Activated naive CD4-positive, alpha-beta T cell treated with anti-CD3 and anti-CD28 coated beads, Interleukin-2, amount 50 U/mL, for 24 hours (primary cell): ENCODE data around the gene KIAA1755.

Experiments
- H3K27ac Mint-ChIP-seq: one replicate; pipeline ENCODE4 v1.8.0; 2021; ENCODE audit warnings: mild to moderate bottlenecking, mixed read lengths
- H3K27me3 Mint-ChIP-seq: one replicate; pipeline ENCODE4 v1.8.0; 2021; ENCODE audit warnings: mixed read lengths
- H3K36me3 Mint-ChIP-seq: one replicate; pipeline ENCODE4 v1.8.0; 2021; ENCODE audit warnings: mixed read lengths
- H3K4me1 Mint-ChIP-seq: one replicate; pipeline ENCODE4 v1.8.0; 2021; ENCODE audit warnings: mixed read lengths
- H3K4me3 Mint-ChIP-seq: one replicate; pipeline ENCODE4 v1.8.0; 2021; ENCODE audit warnings: mild to moderate bottlenecking, mixed read lengths
- H3K9me3 Mint-ChIP-seq: one replicate; pipeline ENCODE4 v1.8.0; 2021; ENCODE audit warnings: mixed read lengths

Gene KIAA1755, protein sequence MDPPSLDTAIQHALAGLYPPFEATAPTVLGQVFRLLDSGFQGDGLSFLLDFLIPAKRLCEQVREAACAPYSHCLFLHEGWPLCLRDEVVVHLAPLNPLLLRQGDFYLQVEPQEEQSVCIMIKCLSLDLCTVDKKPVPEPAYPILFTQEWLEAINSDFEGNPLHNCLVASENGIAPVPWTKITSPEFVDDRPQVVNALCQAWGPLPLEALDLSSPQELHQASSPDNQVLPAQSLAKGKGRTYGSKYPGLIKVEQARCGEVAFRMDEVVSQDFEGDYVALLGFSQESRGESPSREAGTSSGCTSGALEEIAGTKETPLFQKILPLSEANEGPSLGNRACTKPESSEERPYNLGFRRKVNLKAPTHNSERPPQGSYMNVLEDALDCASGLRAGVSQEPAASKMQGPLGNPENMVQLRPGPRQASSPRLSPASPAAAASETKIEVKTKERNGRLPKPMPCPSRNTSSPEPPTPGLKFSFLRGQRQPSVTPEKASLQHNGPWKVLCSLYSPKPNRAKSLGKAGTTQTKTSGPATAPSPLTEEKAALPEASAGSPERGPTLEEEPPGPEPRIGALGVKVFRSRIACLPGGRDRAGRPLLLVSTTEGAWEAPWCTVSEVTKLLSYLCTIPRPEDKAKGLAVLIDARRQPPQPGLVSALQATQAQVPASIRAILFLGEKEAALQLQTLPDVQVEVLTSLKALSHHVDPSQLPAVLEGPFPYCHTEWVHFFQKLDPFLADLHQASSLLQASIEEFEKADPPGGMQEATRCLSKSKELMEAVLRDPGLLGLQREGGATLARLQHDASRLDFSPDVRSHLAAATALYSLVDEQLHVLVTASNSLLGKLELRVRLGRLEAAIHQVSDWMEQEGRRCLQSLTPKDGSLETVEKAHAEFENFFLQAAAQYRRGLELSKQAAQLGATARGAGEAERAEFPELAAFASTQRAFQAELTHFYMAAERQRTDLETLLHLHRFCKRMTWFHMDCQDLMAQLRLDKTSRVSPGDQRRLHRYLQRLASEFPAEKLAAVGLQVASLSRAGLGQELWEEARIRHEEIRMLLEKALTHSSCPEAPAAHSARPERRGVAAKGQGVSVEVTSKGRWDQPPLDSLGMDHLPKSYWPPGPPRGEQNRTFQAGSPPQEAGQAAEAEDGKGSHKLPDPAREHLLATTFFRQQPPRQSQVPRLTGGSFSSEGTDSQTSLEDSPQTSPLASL

DNA sequence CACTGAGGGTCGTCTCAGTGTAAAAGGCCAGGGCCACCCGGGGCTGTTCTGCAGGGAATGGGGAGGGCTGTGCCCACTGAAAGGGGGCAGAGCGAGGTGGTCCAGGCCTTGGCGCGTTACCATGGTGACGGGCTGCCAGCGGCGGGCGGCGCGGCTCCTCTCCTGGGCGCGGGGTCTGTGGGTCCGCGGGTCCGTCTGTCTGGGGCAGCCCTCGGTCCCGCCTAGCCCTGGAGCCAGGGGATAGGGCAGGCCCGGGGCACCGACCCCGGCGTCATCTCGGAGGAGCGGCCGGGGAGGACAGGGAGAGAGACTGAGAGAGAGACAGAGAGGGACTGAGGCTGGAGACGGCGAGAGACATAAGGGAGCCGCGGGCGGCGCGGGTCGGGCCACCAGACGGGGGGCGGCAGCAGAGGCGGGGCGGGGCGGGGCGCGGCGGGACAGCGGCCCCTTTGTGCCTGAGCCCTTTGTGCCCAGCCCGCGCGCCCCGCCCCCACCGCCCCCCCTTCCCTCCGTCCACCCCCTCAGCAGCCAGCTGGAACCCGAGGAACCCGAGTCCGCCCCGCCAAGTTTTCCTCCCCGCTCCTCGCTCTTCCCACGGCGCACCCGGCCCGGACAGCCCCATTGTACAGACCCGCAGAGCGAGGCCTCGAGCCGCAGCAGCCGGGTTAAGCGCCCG lies at the start of gene KIAA1755:
KIAA1755 (minus strand) TSS at position 358 of the 676 bp plus-strand sequence; CDS start at position 123, 235 bp downstream.
- peaks cover 32% of the 10 kb centered on the region for H3K27me3 Mint-ChIP-seq

DNA sequence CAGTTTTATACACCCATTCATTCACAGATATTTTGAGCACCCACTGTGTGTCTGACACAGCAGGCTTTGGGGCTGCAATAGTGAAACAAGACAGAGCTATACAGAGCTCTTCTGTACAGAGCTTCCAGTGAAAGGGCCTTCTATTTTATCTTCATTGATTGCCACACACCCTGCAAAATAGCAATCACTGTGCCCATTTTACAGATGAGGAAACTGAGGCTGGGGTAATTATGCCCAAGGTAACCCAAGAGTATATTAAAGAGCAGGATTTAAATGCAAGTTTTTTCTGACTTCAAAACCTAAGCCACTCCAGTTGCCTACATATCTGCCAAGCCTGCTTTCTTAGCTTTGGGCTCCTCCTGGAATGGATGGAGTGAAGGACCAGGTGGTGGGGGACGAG lies 47.9 kb upstream of the KIAA1755 start:
- H3K4me3 Mint-ChIP-seq = no peak overlapping the region
- no peaks in the 10 kb centered on the region for H3K36me3 Mint-ChIP-seq
- H3K27me3 Mint-ChIP-seq = peaks cover 28% of the 10 kb centered on the region
- H3K4me1 Mint-ChIP-seq = peaks cover 13% of the 10 kb centered on the region
- H3K9me3 Mint-ChIP-seq = no peaks in the 10 kb centered on the region
- no peak overlapping the region for H3K27ac Mint-ChIP-seq

More for the DNA sequence above, at the start of gene KIAA1755:
- H3K4me3 Mint-ChIP-seq = no peak within 1 kb of the TSS
- no peak within 1 kb of the TSS for H3K27ac Mint-ChIP-seq
- H3K4me1 Mint-ChIP-seq = peaks cover 5% of the 10 kb centered on the region
- no peaks in the 10 kb centered on the region for H3K36me3 Mint-ChIP-seq
- no peaks in the 10 kb centered on the region for H3K9me3 Mint-ChIP-seq

DNA sequence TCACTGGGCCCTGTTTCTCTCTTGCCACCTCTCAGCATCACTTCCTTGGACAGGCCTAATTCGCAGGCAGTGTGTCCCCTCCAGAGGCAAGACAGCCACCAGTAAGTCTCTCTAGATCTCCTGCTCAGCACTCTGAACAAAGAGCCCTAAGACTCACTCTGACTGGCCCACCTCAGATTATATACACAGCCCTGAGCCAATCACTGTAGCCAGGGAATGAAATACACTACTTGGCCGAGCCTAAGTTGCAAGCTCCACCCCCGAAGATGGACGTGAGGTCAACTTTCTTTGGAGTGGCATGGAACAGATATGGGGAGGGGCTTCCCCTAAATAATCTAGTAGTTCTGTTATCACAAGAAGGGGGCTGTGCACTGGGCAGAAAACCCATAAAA lies 47.5 kb upstream of the KIAA1755 start:
- H3K27me3 Mint-ChIP-seq = peaks cover 32% of the 10 kb centered on the region
- peaks cover 17% of the 10 kb centered on the region for H3K4me1 Mint-ChIP-seq
- H3K36me3 Mint-ChIP-seq = no peaks in the 10 kb centered on the region
- H3K9me3 Mint-ChIP-seq = no peaks in the 10 kb centered on the region
- no peak overlapping the region for H3K27ac Mint-ChIP-seq
- H3K4me3 Mint-ChIP-seq = no peak overlapping the region

DNA sequence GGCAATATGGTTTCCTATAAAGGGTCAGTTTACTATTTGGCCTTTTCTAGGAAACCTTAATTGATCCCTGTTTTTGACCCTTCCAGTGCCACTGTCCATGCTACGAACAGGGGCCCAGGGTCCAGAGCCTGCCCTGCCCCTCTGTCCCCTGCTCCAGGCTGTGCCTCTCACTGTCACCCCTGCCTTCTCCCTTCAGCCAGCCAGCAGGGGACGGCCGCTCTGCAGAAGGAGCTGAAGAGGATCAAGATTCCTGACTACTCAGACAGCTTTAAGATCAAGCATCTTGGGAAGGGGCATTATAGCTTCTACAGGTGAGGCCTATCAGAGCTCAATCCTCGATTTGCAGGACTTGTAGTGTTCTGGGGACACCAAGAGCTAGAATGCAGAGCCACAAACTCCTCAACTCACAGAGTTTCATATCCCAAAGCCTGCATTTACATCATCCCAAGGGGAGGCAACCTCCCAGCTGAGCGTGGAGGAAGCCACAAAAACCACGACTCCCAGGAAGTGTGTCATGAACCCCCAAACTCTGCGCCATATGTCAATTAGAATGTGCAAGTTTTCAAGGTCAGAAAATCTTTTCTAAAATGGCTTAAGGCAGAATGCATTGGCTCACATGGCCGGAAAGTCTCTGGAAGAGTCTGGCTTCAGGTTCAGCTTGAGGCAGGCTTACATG lies 47.0 kb upstream of the KIAA1755 start:
- Mint-ChIP-seq H3K9me3 (no peaks in the 10 kb centered on the region), H3K36me3 (no peaks in the 10 kb centered on the region), H3K4me1 (peaks cover 18% of the 10 kb centered on the region), H3K27ac (no peak overlapping the region), H3K4me3 (no peak overlapping the region), H3K27me3 (peaks cover 36% of the 10 kb centered on the region)

DNA sequence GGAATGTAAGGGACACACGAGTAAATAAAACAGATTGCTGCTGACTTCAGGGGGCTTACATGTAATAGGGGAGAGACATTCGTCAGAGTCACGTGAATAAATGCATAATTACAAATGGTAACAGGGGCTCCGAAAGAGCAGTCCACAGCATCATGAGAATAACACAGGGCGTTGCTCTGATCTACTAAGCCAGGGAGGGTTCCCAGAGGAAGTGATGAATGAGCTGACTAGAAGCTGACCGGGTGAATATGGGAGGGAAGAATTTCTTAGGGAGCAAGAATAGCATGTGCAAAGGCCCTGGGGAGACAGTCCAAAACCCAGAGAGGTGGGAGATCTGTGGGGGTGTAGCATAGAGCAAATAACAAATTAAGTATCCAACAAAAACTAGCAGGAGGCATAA lies 45.8 kb upstream of the KIAA1755 start:
- no peak overlapping the region for H3K4me3 Mint-ChIP-seq
- H3K27me3 Mint-ChIP-seq = peaks cover 41% of the 10 kb centered on the region
- peaks cover 18% of the 10 kb centered on the region for H3K4me1 Mint-ChIP-seq

DNA sequence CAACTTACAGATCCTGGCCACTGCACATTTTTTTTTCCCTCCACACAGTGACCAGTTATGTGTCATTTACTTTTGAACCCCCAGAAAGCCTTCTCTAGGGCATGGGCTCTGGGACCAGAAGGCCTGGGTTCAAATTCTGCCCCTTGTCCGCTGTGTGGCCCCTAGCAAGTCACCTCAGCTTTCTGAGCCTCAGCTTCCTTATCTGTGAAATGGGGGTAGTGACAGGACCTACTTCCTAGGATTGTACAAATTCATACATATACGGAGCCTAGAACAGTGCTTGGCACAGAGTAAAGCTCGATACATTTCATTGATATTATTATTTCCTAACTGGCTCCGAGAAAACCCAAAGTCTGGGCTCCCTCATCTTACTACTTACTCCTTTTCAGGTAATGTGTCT lies 45.0 kb upstream of the KIAA1755 start:
- H3K9me3 Mint-ChIP-seq = no peaks in the 10 kb centered on the region

More for the DNA sequence above, 45.8 kb upstream of the KIAA1755 start:
- Mint-ChIP-seq H3K9me3 (no peaks in the 10 kb centered on the region), H3K36me3 (no peaks in the 10 kb centered on the region), H3K27ac (no peak overlapping the region)

DNA sequence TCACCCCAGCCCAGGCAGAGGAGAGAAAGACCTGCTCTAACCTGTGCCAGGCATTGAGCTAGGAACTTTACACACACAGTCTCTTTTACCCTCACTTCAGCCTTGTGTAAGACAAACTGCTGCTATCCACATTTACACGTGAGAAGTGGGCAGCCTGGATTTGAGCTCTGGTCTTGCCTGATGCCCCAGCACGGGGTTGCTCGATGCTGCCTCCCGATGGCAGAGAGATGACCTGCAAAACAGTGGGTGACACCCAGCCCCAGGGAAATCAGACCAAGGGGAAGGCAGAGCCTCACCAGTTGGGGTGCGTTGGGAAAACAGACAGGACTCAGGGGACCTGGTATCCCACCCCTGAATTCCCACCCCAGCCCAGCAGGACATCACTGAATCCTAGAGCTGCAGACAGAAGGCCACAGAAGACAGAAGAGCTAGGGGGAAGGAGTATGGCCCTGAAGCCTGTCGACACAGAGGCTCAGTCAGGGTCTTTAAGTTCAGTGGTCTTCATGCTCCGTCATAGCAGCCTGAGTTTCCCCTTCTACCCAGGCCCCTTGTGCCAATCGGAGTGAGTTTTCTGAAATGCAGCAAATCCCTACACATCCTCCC lies 44.4 kb upstream of the KIAA1755 start:
- Mint-ChIP-seq H3K9me3 (no peaks in the 10 kb centered on the region), H3K27me3 (peaks cover 42% of the 10 kb centered on the region), H3K4me1 (peaks cover 18% of the 10 kb centered on the region), H3K36me3 (no peaks in the 10 kb centered on the region), H3K27ac (no peak overlapping the region), H3K4me3 (no peak overlapping the region)

More for the DNA sequence above, 45.0 kb upstream of the KIAA1755 start:
- H3K36me3 Mint-ChIP-seq = no peaks in the 10 kb centered on the region
- no peak overlapping the region for H3K27ac Mint-ChIP-seq
- peaks cover 42% of the 10 kb centered on the region for H3K27me3 Mint-ChIP-seq
- peaks cover 18% of the 10 kb centered on the region for H3K4me1 Mint-ChIP-seq
- no peak overlapping the region for H3K4me3 Mint-ChIP-seq

DNA sequence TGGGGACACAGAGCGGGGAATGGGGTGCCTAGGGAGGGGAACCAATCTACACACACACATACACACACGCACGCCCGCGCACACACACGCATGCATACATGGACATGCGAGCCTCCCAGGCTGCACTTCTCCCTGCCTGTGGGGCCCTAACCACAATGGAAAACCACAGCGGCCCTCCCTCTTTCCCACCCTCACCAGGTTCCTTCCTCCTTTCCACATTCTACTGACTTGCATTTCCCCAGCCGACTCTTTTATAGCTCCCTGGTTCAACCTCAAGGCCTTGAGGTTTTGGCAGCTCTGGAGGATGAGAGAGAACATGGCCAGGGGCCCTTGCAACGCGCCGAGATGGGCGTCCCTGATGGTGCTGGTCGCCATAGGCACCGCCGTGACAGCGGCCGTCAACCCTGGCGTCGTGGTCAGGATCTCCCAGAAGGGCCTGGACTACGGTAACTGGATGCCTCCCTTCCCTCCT lies 43.4 kb upstream of the KIAA1755 start, which contains the start of gene BPI:
BPI (plus strand) TSS at position 249 of the 472 bp plus-strand sequence; CDS start at position 317, 68 bp downstream.
- Mint-ChIP-seq H3K4me1 (peaks cover 18% of the 10 kb centered on the region), H3K36me3 (no peaks in the 10 kb centered on the region), H3K9me3 (no peaks in the 10 kb centered on the region), H3K27me3 (peaks cover 42% of the 10 kb centered on the region), H3K27ac (no peak within 1 kb of the TSS), H3K4me3 (no peak within 1 kb of the TSS)

DNA sequence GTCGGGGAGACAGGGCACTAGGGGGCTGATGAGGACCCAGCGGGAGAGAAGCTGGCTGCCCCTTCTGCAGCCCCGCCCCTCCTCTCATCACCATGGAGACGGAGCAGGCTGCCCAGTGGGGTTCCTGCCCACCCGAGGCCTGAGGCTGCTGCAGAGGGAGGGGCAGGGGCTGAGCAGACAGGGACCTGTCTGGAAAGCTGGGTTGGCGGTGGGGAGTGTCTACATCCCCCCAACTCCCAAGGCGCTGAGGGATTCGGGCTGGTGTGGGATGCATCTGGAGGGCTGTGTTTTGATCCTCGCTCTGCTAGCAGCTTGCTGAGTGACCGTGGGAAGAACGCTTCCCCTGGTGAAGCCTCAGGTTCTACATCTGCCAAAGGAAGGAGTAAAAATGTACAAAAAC lies 42.3 kb upstream of the KIAA1755 start:
- Mint-ChIP-seq H3K4me1 (peaks cover 18% of the 10 kb centered on the region), H3K27me3 (peaks cover 42% of the 10 kb centered on the region), H3K9me3 (no peaks in the 10 kb centered on the region)

DNA sequence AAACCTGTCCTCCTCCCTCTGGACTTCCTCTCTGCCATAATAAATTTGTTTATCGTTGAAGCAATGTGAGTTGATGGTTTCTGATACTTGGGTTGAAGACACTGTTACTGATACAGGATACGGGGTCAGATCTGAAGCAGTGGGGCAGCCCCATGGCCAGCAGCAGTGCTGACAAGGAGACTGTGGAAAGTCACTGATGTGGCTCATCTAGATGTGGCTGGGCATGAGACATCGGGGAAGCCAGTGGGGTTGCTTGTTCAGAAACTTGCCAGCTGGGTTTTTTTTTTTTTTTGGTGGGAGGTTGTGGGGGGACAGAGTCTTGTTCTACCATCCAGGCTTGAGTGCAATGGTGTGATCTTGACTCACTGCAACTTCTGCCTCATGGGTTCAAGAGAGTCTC lies 40.8 kb upstream of the KIAA1755 start:
- Mint-ChIP-seq H3K9me3 (no peaks in the 10 kb centered on the region), H3K27me3 (peaks cover 39% of the 10 kb centered on the region), H3K27ac (no peak overlapping the region), H3K4me1 (peaks cover 18% of the 10 kb centered on the region), H3K4me3 (no peak overlapping the region), H3K36me3 (no peaks in the 10 kb centered on the region)

More for the DNA sequence above, 42.3 kb upstream of the KIAA1755 start:
- H3K4me3 Mint-ChIP-seq = no peak overlapping the region
- H3K36me3 Mint-ChIP-seq = no peaks in the 10 kb centered on the region
- H3K27ac Mint-ChIP-seq = no peak overlapping the region

DNA sequence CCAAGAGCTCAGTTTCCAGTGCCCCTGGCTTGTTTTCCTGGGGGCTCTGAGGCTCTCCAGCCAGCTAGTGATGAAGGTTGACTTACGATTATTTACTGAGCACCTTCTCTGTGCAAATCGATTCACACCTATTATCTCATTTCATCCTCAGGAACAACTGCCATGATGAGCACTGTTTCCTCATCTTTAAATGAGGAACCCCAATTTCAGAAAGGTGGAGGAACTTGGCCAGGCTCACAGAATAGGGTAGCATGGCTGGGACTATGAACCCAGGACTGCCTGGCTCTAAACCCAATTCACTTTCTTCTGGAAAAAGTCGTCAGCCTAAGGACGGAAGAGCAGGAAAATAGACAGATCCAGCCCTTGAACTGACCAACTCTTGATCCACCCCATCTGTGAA lies 39.9 kb upstream of the KIAA1755 start:
- Mint-ChIP-seq H3K27ac (no peak overlapping the region), H3K4me1 (peaks cover 18% of the 10 kb centered on the region), H3K36me3 (no peaks in the 10 kb centered on the region), H3K9me3 (no peaks in the 10 kb centered on the region), H3K4me3 (no peak overlapping the region), H3K27me3 (peaks cover 35% of the 10 kb centered on the region)

DNA sequence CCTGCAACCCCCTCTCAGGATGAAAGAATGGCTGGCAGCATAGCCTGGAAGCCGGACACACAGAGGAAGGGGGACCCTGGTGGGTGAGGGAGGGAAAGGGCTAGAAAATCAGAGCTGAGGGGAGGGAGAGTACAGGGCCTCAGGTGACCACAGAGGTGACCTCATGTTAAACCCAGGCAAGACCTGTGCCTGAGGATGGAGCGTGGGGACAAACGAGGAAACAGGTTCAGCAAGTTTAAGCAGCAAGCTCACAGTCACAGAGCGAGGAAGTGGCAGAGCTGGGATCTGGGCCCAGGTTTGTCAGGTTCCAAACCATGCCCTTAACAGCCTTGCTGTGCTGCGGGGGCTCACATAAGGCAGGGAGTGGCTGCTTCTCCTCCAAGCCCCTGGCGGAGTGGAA lies 39.4 kb upstream of the KIAA1755 start:
- peaks cover 32% of the 10 kb centered on the region for H3K27me3 Mint-ChIP-seq
- no peaks in the 10 kb centered on the region for H3K36me3 Mint-ChIP-seq
- H3K4me3 Mint-ChIP-seq = no peak overlapping the region
- H3K9me3 Mint-ChIP-seq = no peaks in the 10 kb centered on the region
- peaks cover 18% of the 10 kb centered on the region for H3K4me1 Mint-ChIP-seq
- H3K27ac Mint-ChIP-seq = no peak overlapping the region

DNA sequence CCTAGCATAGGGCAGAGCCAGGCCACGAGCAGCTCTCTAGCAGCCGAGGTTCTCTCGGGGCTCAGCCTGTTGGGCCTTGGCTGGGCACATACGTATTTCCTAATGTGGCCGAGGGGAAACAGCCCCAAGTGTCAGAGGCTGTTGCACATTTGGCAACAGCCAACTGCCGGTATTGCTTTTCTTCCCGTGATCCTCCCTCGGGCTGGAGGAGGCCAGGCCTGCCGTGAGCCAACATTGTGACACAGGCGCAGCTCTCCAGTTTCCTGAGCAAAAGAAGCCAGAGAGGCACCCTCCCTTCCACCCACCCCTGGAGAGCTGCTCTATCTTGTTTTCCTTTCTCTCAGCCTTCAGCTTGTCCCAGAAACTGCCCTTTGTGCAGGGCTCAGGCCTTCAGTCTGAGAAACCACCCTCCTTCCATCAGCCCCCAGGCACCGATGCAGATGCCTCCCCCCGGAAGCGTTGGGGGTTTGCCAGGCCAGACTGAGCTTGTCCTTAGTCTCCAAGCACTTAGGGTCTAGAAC lies 38.3 kb upstream of the KIAA1755 start:
- Mint-ChIP-seq H3K9me3 (no peaks in the 10 kb centered on the region), H3K4me3 (no peak overlapping the region), H3K27me3 (peaks cover 22% of the 10 kb centered on the region), H3K36me3 (no peaks in the 10 kb centered on the region), H3K27ac (no peak overlapping the region), H3K4me1 (peaks cover 9% of the 10 kb centered on the region)
